ENCODE data around the gene HMMR.

DNA sequence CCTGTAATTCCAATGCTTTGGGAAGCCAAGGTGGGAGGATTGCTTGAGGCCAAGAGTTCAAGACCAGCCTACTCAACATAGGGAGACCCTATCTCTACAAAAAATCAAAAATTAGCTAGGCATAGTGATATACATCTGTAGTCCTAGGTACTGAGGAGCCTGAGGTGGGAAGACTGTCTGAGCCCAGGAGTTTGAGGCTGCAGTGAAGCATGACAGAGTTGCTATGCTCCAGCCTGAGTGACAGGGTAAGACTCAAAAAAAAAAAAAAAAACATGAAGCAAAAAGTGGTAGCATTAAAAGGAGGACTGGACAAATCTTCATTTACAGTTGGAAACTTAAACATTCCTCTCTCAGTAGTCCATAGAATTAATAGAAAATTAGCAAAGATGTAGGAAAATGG is 13.2 kb upstream of the HMMR start:
- TF ChIP-seq, protein P1, sequence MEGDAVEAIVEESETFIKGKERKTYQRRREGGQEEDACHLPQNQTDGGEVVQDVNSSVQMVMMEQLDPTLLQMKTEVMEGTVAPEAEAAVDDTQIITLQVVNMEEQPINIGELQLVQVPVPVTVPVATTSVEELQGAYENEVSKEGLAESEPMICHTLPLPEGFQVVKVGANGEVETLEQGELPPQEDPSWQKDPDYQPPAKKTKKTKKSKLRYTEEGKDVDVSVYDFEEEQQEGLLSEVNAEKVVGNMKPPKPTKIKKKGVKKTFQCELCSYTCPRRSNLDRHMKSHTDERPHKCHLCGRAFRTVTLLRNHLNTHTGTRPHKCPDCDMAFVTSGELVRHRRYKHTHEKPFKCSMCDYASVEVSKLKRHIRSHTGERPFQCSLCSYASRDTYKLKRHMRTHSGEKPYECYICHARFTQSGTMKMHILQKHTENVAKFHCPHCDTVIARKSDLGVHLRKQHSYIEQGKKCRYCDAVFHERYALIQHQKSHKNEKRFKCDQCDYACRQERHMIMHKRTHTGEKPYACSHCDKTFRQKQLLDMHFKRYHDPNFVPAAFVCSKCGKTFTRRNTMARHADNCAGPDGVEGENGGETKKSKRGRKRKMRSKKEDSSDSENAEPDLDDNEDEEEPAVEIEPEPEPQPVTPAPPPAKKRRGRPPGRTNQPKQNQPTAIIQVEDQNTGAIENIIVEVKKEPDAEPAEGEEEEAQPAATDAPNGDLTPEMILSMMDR (IDR thresholded peaks at IDR 0.05): no peak
- no peak for TF ChIP-seq POLR2A (IDR thresholded peaks at IDR 0.05)
- TF ChIP-seq POLR2AphosphoS5 (IDR thresholded peaks at IDR 0.05): no peak
- TF ChIP-seq EP300 (IDR thresholded peaks at IDR 0.05): no peak
